HG03159 (cell line): ENCODE results near the gene TRIB2.

Source experiments
- ATAC-seq: cut with Tn5 transposase; IDR thresholded peaks from one replicate; pipeline ENCODE4 v1.9.1; 2021; ENCODE audit warnings: mild to moderate bottlenecking, moderate library complexity; ENCODE audit not compliant: unreplicated experiment

Gene TRIB2

GRCh38 chr2:12719400-12720277 is 2.9 kb downstream of the TRIB2 start:
- ATAC-seq = no peak

GRCh38 chr2:12720278-12720620 is 3.5 kb downstream of the TRIB2 start:
- ATAC-seq = no peak

GRCh38 chr2:12720754-12721378 is 4.1 kb downstream of the TRIB2 start:
- no peak for ATAC-seq

- ATAC-seq = no peak
These were observed 5.1 kb downstream of the TRIB2 start for GRCh38 chr2:12721566-12722446.

- ATAC-seq = no peak
These were observed 5.9 kb downstream of the TRIB2 start for GRCh38 chr2:12722447-12723316.

GRCh38 chr2:12723736-12724463 is 7.2 kb downstream of the TRIB2 start:
- no peak for ATAC-seq

GRCh38 chr2:12725233-12726187 is 8.8 kb downstream of the TRIB2 start:
- no peak for ATAC-seq

GRCh38 chr2:12726271-12726670 is 9.5 kb downstream of the TRIB2 start:
- ATAC-seq = no peak

- no peak for ATAC-seq
These were observed 10.3 kb downstream of the TRIB2 start for GRCh38 chr2:12727065-12727464.

GRCh38 chr2:12727641-12728040 is 10.9 kb downstream of the TRIB2 start:
- ATAC-seq = no peak

- ATAC-seq = peak; percentile 92
These were observed 11.6 kb downstream of the TRIB2 start for GRCh38 chr2:12728221-12728777.

- no peak for ATAC-seq
These were observed 13.5 kb downstream of the TRIB2 start for GRCh38 chr2:12730265-12730664.

- ATAC-seq = no peak
These were observed 15.1 kb downstream of the TRIB2 start for GRCh38 chr2:12731701-12732280.

GRCh38 chr2:12732651-12733050 is 15.9 kb downstream of the TRIB2 start:
- no peak for ATAC-seq

GRCh38 chr2:12733846-12734245 is 17.1 kb downstream of the TRIB2 start:
- ATAC-seq = no peak

GRCh38 chr2:12734914-12735654 is 18.3 kb downstream of the TRIB2 start:
- ATAC-seq = no peak

GRCh38 chr2:12737297-12737696 is 20.6 kb downstream of the TRIB2 start:
- ATAC-seq = no peak
